Activated CD4-positive, alpha-beta T cell treated with anti-CD3 and anti-CD28 coated beads for 1 hour (primary cell): ENCODE measurements around the gene SPAG16.

Experiments used
- DNase-seq: peaks from one replicate; pipeline ENCODE4 v3.0.0-alpha.2; 2020

Gene SPAG16

GRCh38 chr2:214196260-214196659 lies 912.0 kb downstream of the SPAG16 start:
- DNase-seq, result no peak

GRCh38 chr2:214201892-214202291 lies 917.6 kb downstream of the SPAG16 start:
- no peak for DNase-seq

GRCh38 chr2:214203214-214203613 lies 919.0 kb downstream of the SPAG16 start:
- no peak for DNase-seq

GRCh38 chr2:214203744-214204289 lies 919.6 kb downstream of the SPAG16 start:
- no peak for DNase-seq

- DNase-seq, result no peak
Observed at GRCh38 chr2:214215107-214215506, 930.8 kb downstream of the SPAG16 start.

- no peak for DNase-seq
Observed at GRCh38 chr2:214217136-214217535, 932.9 kb downstream of the SPAG16 start.

- DNase-seq, result no peak
Observed at GRCh38 chr2:214217599-214217998, 933.3 kb downstream of the SPAG16 start.

GRCh38 chr2:214220251-214220650 lies 936.0 kb downstream of the SPAG16 start:
- no peak for DNase-seq

GRCh38 chr2:214226061-214226460 lies 941.8 kb downstream of the SPAG16 start:
- no peak for DNase-seq

- DNase-seq, result no peak
Observed at GRCh38 chr2:214232271-214232670, 948.0 kb downstream of the SPAG16 start.

- DNase-seq, result no peak
Observed at GRCh38 chr2:214233164-214233563, 948.9 kb downstream of the SPAG16 start.

GRCh38 chr2:214242797-214243196 lies 958.5 kb downstream of the SPAG16 start:
- DNase-seq, result no peak

GRCh38 chr2:214244847-214245246 lies 960.6 kb downstream of the SPAG16 start:
- no peak for DNase-seq

- DNase-seq, result no peak
Observed at GRCh38 chr2:214246417-214246816, 962.2 kb downstream of the SPAG16 start.

- DNase-seq, result no peak
Observed at GRCh38 chr2:214247531-214247930, 963.3 kb downstream of the SPAG16 start.

GRCh38 chr2:214255046-214255445 lies 970.8 kb downstream of the SPAG16 start:
- DNase-seq, result no peak

- no peak for DNase-seq
Observed at GRCh38 chr2:214261683-214262082, 977.4 kb downstream of the SPAG16 start.

GRCh38 chr2:214264171-214264570 lies 979.9 kb downstream of the SPAG16 start:
- no peak for DNase-seq

GRCh38 chr2:214265991-214266489 lies 981.8 kb downstream of the SPAG16 start:
- no peak for DNase-seq

- DNase-seq, result no peak
Observed at GRCh38 chr2:214277880-214278279, 993.6 kb downstream of the SPAG16 start.

- DNase-seq, result no peak
Observed at GRCh38 chr2:214286011-214286410, 1001.7 kb downstream of the SPAG16 start.

GRCh38 chr2:214293593-214293992 lies 1009.3 kb downstream of the SPAG16 start:
- DNase-seq, result no peak

GRCh38 chr2:214294426-214294825 lies 1010.2 kb downstream of the SPAG16 start:
- DNase-seq, result no peak

GRCh38 chr2:214297423-214297822 lies 1013.2 kb downstream of the SPAG16 start:
- DNase-seq, result no peak

GRCh38 chr2:214310319-214310718 lies 1026.1 kb downstream of the SPAG16 start:
- DNase-seq, result no peak
